ENCODE data around the gene CACNB3. TPM values are rescaled to one million over a fixed set of nuclear protein-coding genes. Genes with fewer than 3 reads are reported as not detected.

The CACNB3 gene
- total and polyA plus RNA-seq, 2 donors (not counting 1 experiment from before 2014, with no cell fraction given), result 28.4 to 46.2 TPM

GRCh38 chr12:48771588-48772112 lies 46.6 kb upstream of the CACNB3 start:
- Histone ChIP-seq H3K4me2 (ENCODE audit: extremely low read depth, insufficient read depth, low read length) (no peak overlapping the region), H3K79me2 (ENCODE audit: control insufficient read depth, insufficient read depth, low read length) (no peaks in the 10 kb centered on the region), H3K27me3 (ENCODE audit: control insufficient read depth, insufficient read depth, low read length) (no peaks in the 10 kb centered on the region), H4K20me1 (ENCODE audit: control insufficient read depth, extremely low read depth, insufficient read depth, low read length) (no peaks in the 10 kb centered on the region), H3K4me3 (replicated peaks in 1 of 4; ENCODE audit: control extremely low read depth in 1 of 4, insufficient read depth in 1 of 4, low read depth in 3 of 4, low read length in 4 of 4) (no peak overlapping the region), H3K9ac (ENCODE audit: insufficient read depth, low read length) (no peak overlapping the region), H3K27ac (ENCODE audit: insufficient read depth, low read length) (no peak overlapping the region), H3K4me1 (ENCODE audit: control insufficient read depth, extremely low read depth, insufficient read depth, low read length) (no peaks in the 10 kb centered on the region), H2AFZ (ENCODE audit: low read length) (no peak overlapping the region), H3K36me3 (ENCODE audit: control insufficient read depth, insufficient read depth, low read length) (peaks cover 35% of the 10 kb centered on the region), H3K9me3 (ENCODE audit: control insufficient read depth, insufficient read depth, low read depth, low read length) (no peaks in the 10 kb centered on the region)
- no peak for DNase-seq (ENCODE audit: low read depth in 2 of 2)
- no peak for TF ChIP-seq CTCF (conservative IDR thresholded peaks at IDR 0.05 in 1 of 2, IDR thresholded peaks at IDR 0.05 in 1 of 2; ENCODE audit: low read depth in 1 of 2, low read length in 2 of 2)

GRCh38 chr12:48773686-48774085 lies 44.6 kb upstream of the CACNB3 start:
- no peak overlapping the region for H3K4me3 ChIP-seq (replicated peaks in 1 of 4; ENCODE audit: control extremely low read depth in 1 of 4, insufficient read depth in 1 of 4, low read depth in 3 of 4, low read length in 4 of 4)
- no peak for DNase-seq (ENCODE audit: low read depth in 2 of 2)
- no peaks in the 10 kb centered on the region for H3K9me3 ChIP-seq (ENCODE audit: control insufficient read depth, insufficient read depth, low read depth, low read length)
- H3K79me2 ChIP-seq (ENCODE audit: control insufficient read depth, insufficient read depth, low read length), result no peaks in the 10 kb centered on the region
- H4K20me1 ChIP-seq (ENCODE audit: control insufficient read depth, extremely low read depth, insufficient read depth, low read length), result no peaks in the 10 kb centered on the region
- H3K4me2 ChIP-seq (ENCODE audit: extremely low read depth, insufficient read depth, low read length), result no peak overlapping the region
- H3K27me3 ChIP-seq (ENCODE audit: control insufficient read depth, insufficient read depth, low read length), result no peaks in the 10 kb centered on the region
- H2AFZ ChIP-seq (ENCODE audit: low read length), result no peak overlapping the region
- TF ChIP-seq CTCF (conservative IDR thresholded peaks at IDR 0.05 in 1 of 2, IDR thresholded peaks at IDR 0.05 in 1 of 2; ENCODE audit: low read depth in 1 of 2, low read length in 2 of 2) (no peak), EZH2 (IDR thresholded peaks at IDR 0.05; ENCODE audit: low read length, missing control alignments) (no peak)
- no peaks in the 10 kb centered on the region for H3K4me1 ChIP-seq (ENCODE audit: control insufficient read depth, extremely low read depth, insufficient read depth, low read length)
- peaks cover 31% of the 10 kb centered on the region for H3K36me3 ChIP-seq (ENCODE audit: control insufficient read depth, insufficient read depth, low read length)
- no peak overlapping the region for H3K9ac ChIP-seq (ENCODE audit: insufficient read depth, low read length)
- no peak overlapping the region for H3K27ac ChIP-seq (ENCODE audit: insufficient read depth, low read length)

- Histone ChIP-seq H3K4me1 (ENCODE audit: control insufficient read depth, extremely low read depth, insufficient read depth, low read length) (no peaks in the 10 kb centered on the region), H3K79me2 (ENCODE audit: control insufficient read depth, insufficient read depth, low read length) (no peaks in the 10 kb centered on the region), H3K9ac (ENCODE audit: insufficient read depth, low read length) (no peak overlapping the region), H4K20me1 (ENCODE audit: control insufficient read depth, extremely low read depth, insufficient read depth, low read length) (no peaks in the 10 kb centered on the region), H3K27me3 (ENCODE audit: control insufficient read depth, insufficient read depth, low read length) (no peaks in the 10 kb centered on the region), H3K4me2 (ENCODE audit: extremely low read depth, insufficient read depth, low read length) (no peak overlapping the region), H3K4me3 (replicated peaks in 1 of 4; ENCODE audit: control extremely low read depth in 1 of 4, insufficient read depth in 1 of 4, low read depth in 3 of 4, low read length in 4 of 4) (no peak overlapping the region), H3K9me3 (ENCODE audit: control insufficient read depth, insufficient read depth, low read depth, low read length) (no peaks in the 10 kb centered on the region), H3K36me3 (ENCODE audit: control insufficient read depth, insufficient read depth, low read length) (peaks cover 29% of the 10 kb centered on the region), H2AFZ (ENCODE audit: low read length) (no peak overlapping the region), H3K27ac (ENCODE audit: insufficient read depth, low read length) (no peak overlapping the region)
- TF ChIP-seq EZH2 (IDR thresholded peaks at IDR 0.05; ENCODE audit: low read length, missing control alignments), result no peak
- no peak for TF ChIP-seq CTCF (conservative IDR thresholded peaks at IDR 0.05 in 1 of 2, IDR thresholded peaks at IDR 0.05 in 1 of 2; ENCODE audit: low read depth in 1 of 2, low read length in 2 of 2)
- no peak for DNase-seq (ENCODE audit: low read depth in 2 of 2)
Measured at GRCh38 chr12:48774516-48774915, 43.8 kb upstream of the CACNB3 start.

All from fibroblast of lung (primary cell).